Jurkat, Clone E6-1 (cell line): ENCODE measurements around the gene FBXL17.

Source experiments
- DNase-seq: peaks from one replicate; pipeline ENCODE4 v3.0.0-alpha.2; 2011; ENCODE audit warnings: low read depth, low spot score
- H3K4me3 ChIP-seq: 2 replicates; pipeline ENCODE4 v1.5.1; 2011; ENCODE audit warnings: mild to moderate bottlenecking, low read length, control low read depth, moderate library complexity

FBXL17 gene

DNA sequence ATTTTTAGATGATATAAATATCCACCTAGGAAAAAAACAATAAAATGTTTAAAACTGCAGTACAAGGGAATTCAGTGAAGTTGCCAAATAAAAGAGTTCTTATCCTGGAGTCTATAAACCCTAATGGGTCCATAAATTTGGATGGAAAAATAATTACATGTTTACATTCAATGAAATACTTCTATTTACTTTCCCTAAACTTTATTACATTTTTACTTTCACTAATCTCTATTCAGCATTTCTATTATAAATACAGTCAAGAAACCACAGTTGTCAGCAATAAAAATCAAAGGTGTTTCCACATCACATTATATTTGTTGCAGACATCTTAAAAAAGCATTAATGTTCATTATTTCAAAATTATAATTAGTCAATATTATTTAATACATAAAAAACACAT, 118.6 kb downstream of the FBXL17 start:
- no peak overlapping the region for H3K4me3 ChIP-seq
- DNase-seq: no peak

DNA sequence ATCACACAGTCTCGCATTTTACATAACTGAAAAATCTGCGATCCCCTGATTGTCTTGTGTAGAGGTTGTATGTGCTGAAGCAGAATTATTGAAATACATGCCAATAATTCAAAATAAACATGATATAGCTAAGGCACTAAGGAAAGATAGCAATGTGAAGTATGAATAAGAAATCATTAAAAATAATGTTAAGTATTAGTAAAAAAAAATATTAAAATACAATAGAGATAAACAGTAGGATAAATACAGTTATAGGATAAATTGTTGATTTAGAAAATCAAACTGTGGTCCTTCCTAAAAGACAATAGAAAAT, 121.1 kb downstream of the FBXL17 start:
- H3K4me3 ChIP-seq: no peak overlapping the region
- DNase-seq: no peak

DNA sequence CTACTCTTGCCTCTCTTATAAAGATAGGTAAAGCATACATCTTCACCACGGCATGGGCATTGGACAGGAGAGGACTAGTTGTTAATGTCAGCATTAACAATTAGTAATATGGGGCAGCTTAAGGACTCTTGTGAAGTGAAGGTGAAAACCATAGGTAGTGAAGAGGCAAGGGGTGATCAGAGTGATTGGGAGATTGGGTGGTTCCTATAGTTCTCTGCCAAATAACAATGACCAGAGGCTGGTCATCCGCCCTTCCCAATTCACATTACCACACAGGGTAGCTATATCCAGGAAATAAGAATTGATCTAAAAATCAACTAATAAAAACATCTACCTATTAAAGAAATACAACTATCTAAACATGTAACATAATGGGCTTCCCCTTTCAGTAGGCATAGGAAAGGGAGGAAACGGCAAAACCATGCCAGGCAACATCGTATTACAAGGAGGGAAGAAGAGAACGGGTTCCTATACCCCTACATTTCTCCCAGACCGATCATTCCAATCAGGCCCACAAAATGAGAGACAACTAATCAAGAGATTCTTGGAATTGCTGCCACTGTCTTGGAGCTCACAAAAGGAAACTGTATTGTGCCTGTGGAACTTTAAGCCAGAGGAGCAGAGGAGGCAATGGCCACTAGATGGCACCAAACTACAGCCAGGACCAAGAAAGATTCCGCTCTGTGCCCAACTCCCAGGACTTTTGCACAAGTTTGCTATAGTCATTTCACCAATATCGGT, 121.6 kb downstream of the FBXL17 start:
- no peak overlapping the region for H3K4me3 ChIP-seq
- peak; percentile 59 for DNase-seq

DNA sequence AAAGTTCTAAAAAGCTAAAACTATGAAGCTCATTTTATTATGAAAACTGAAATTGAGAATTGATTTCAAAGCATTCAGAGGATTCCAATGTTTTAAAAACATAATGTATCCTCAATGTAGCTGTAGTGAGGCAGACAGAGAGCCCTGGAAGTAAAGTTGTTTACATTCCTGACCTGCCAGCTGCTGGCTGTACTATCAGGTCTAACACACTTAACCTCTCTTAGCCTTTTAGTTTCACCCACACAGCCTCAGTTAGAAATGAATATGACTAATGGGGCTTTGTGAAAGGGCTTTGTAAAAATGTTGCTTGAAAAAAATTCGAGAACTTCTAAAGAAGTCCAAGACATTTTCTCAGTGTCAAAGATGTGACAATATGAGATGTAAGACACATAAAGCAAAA, 122.6 kb downstream of the FBXL17 start:
- no peak for DNase-seq
- no peak overlapping the region for H3K4me3 ChIP-seq

GRCh38 chr5:108257996-108258395, 123.9 kb downstream of the FBXL17 start:
- no peak overlapping the region for H3K4me3 ChIP-seq
- DNase-seq: no peak

- no peak for DNase-seq
- no peak overlapping the region for H3K4me3 ChIP-seq
These were observed 126.4 kb downstream of the FBXL17 start for GRCh38 chr5:108255468-108255867.

GRCh38 chr5:108251350-108251749, 130.5 kb downstream of the FBXL17 start:
- no peak for DNase-seq
- no peak overlapping the region for H3K4me3 ChIP-seq

GRCh38 chr5:108249785-108250426, 132.0 kb downstream of the FBXL17 start:
- no peak overlapping the region for H3K4me3 ChIP-seq
- no peak for DNase-seq

DNA sequence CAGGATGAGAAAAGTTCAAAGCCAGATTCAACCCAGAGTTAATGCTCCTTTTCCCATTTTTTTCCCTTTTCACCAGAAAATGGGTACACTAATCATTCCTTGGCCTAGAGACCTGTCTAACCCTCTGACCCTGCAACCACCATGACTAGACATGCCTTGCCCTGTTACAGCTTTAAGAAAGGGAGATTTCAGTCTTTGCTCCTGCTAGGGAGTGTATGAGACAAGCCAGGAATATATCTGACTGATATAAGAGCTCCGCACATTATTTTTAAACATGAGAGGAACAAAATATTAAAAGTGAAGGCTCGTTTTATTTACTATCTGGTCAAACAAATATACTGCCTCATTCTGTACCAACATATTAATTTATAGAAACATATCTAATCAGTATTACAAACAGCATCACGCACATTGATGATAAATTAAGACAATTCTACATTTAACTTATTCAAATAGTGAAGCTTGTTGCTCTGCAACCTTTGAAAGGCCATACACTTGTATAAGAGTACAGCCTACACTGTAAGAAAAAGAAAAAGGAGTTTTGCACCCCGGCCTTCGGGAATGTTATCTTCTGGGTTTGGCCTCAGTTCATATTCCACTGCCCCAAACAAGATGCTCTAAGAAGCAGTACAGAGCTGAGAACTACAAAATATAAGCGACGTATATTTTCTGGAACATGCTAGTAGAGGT, 132.7 kb downstream of the FBXL17 start:
- H3K4me3 ChIP-seq: no peak overlapping the region
- no peak for DNase-seq

GRCh38 chr5:108238936-108239887, 142.7 kb downstream of the FBXL17 start:
- H3K4me3 ChIP-seq: no peak overlapping the region
- DNase-seq: peak; percentile 1

GRCh38 chr5:108238461-108238860, 143.4 kb downstream of the FBXL17 start:
- no peak overlapping the region for H3K4me3 ChIP-seq
- no peak for DNase-seq

GRCh38 chr5:108233617-108234155, 148.2 kb downstream of the FBXL17 start:
- H3K4me3 ChIP-seq: no peak overlapping the region
- no peak for DNase-seq

GRCh38 chr5:108232805-108233204, 149.1 kb downstream of the FBXL17 start:
- DNase-seq: no peak
- no peak overlapping the region for H3K4me3 ChIP-seq

DNA sequence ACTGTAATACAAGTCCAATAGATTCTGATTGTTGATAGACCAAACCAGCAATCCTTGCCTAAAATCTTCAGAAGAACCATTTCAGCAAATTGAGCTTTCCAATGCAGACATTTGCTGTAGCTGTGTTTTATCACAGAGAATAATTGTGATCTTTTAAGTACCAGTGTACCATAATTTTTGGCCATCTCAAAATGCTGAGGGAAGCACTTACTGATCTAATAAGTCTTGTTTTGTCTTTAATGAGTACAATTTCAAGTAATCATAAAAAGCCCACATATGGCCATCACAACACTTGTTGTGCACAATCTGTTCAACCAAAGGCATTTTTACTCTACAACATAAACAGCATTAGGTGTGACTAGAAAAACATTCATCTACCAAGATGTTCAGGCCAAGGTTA, 159.9 kb downstream of the FBXL17 start:
- DNase-seq: no peak
- no peak overlapping the region for H3K4me3 ChIP-seq

- DNase-seq: no peak
- H3K4me3 ChIP-seq: no peak overlapping the region
These were observed 161.1 kb downstream of the FBXL17 start for GRCh38 chr5:108220834-108221233.

- H3K4me3 ChIP-seq: no peak overlapping the region
- DNase-seq: no peak
These were observed 165.0 kb downstream of the FBXL17 start for GRCh38 chr5:108216890-108217289.

- no peak overlapping the region for H3K4me3 ChIP-seq
- DNase-seq: no peak
These were observed 167.0 kb downstream of the FBXL17 start for GRCh38 chr5:108214857-108215256.

DNA sequence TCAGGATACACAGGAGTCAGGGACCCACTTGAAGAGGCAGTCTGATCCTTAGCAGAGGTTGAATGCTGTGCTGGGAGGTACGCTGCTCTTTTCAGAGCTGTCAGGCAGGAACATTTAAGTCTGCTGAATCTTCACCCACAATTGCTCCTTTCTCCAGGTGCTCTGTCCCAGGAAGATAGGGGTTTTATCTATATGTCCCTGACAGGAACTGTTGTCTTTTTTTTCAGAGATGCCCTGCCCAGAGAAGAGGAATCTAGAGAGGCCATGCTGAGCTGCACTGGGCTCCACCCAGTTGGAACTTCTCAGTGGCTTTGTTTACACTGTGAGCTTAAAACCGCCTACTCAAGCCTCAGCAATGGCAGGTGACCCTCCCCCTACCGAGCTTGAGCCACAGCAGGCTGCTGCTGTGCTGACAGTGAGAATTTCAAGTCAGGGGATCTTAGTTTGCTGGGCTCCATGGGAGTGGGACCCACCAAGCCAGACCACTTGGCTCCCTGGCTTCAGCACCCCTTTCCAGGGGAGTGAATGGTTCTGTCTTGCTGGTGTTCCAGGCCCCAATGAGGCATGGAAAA, 169.0 kb downstream of the FBXL17 start:
- H3K4me3 ChIP-seq: no peak overlapping the region
- DNase-seq: no peak

GRCh38 chr5:108206707-108207106, 175.2 kb downstream of the FBXL17 start:
- H3K4me3 ChIP-seq: no peak overlapping the region
- no peak for DNase-seq
